Parathyroid adenoma (tissue), 2 donors: ENCODE measurements around the gene ZNF397.
A peak's percentile ranks its signal among the peaks of the same experiment; 100 is the strongest.

Experiments
- H2AFZ ChIP-seq: fragments of 300-600 bp; sonication (generic); one replicate; pipeline ENCODE4 v1.7.0; 2017; ENCODE audit warnings: antibody characterized with exemption, mild to moderate bottlenecking
- H3K27ac ChIP-seq: fragments of 300-600 bp; sonication (generic); one replicate; pipeline ENCODE4 v1.7.0; 2017
- H3K27me3 ChIP-seq: fragments of 300-600 bp; sonication (generic); one replicate; pipeline ENCODE4 v1.7.0; 2017; ENCODE audit warnings: low read length; ENCODE audit not compliant: control insufficient read depth, insufficient read depth
- H3K36me3 ChIP-seq: fragments of 300-600 bp; sonication (generic); one replicate; pipeline ENCODE4 v1.7.0; 2017; ENCODE audit warnings: low read length; ENCODE audit not compliant: control insufficient read depth, insufficient read depth
- H3K4me1 ChIP-seq: fragments of 300-600 bp; sonication (generic); one replicate; pipeline ENCODE4 v1.7.0; 2017; ENCODE audit warnings: control low read depth
- H3K4me2 ChIP-seq: fragments of 300-600 bp; sonication (generic); one replicate; pipeline ENCODE4 v1.7.0; 2017; ENCODE audit warnings: low read length
- H3K4me3 ChIP-seq: fragments of 300-600 bp; sonication (generic); one replicate; pipeline ENCODE4 v1.7.0; 2017; ENCODE audit warnings: low read depth, low read length
- H3K79me2 ChIP-seq: fragments of 300-600 bp; sonication (generic); one replicate; pipeline ENCODE4 v1.7.0; 2017; ENCODE audit warnings: control low read depth
- H3K9ac ChIP-seq: fragments of 300-600 bp; sonication (generic); one replicate; pipeline ENCODE4 v1.7.0; 2017; ENCODE audit warnings: mild to moderate bottlenecking
- H3K9me3 ChIP-seq: fragments of 300-600 bp; sonication (generic); one replicate; pipeline ENCODE4 v1.7.0; 2017; ENCODE audit warnings: low read length; ENCODE audit not compliant: control insufficient read depth
- CTCF ChIP-seq: fragments of 300-600 bp; sonication (generic); IDR thresholded peaks from one replicate; pipeline ENCODE4 v1.7.0; 2017; ENCODE audit warnings: antibody characterized with exemption, mild to moderate bottlenecking
- donor health status: primary hyperparathyroidism.

Gene ZNF397

GRCh38 chr18:35240664-35241447 lies at the start of gene ZNF397:
Gene ZNF397, plus strand, starts transcription at chr18:35241034. Its CDS starts 1,437 bp downstream, at chr18:35242471.
- no peaks in the 10 kb centered on the region for H3K27me3 ChIP-seq
- H2AFZ ChIP-seq = peak within 1 kb of the TSS; percentile 96
- peak within 1 kb of the TSS; percentile 68 for H3K9ac ChIP-seq
- H3K4me3 ChIP-seq = peak within 1 kb of the TSS; percentile 92
- H3K4me2 ChIP-seq = peak within 1 kb of the TSS; percentile 79
- TF ChIP-seq CTCF = no peak
- H3K4me1 ChIP-seq = no peaks in the 10 kb centered on the region
- H3K27ac ChIP-seq = peak within 1 kb of the TSS; percentile 97
- no peaks in the 10 kb centered on the region for H3K9me3 ChIP-seq
- H3K36me3 ChIP-seq = peaks cover 2% of the 10 kb centered on the region
- H3K79me2 ChIP-seq = peaks cover 3% of the 10 kb centered on the region

GRCh38 chr18:35191698-35192025 lies 49.2 kb upstream of the ZNF397 start:
- Histone ChIP-seq H3K79me2 (no peaks in the 10 kb centered on the region), H3K9ac (no peak overlapping the region), H2AFZ (no peak overlapping the region), H3K4me3 (no peak overlapping the region), H3K9me3 (no peaks in the 10 kb centered on the region), H3K4me1 (no peaks in the 10 kb centered on the region), H3K27ac (no peak overlapping the region), H3K27me3 (no peaks in the 10 kb centered on the region), H3K4me2 (no peak overlapping the region), H3K36me3 (no peaks in the 10 kb centered on the region)
- no peak for TF ChIP-seq CTCF

GRCh38 chr18:35192415-35192814 lies 48.4 kb upstream of the ZNF397 start:
- no peaks in the 10 kb centered on the region for H3K4me1 ChIP-seq
- H2AFZ ChIP-seq = no peak overlapping the region
- H3K4me3 ChIP-seq = no peak overlapping the region
- no peak overlapping the region for H3K9ac ChIP-seq
- H3K36me3 ChIP-seq = no peaks in the 10 kb centered on the region
- H3K79me2 ChIP-seq = no peaks in the 10 kb centered on the region
- no peak overlapping the region for H3K27ac ChIP-seq
- no peak overlapping the region for H3K4me2 ChIP-seq
- H3K27me3 ChIP-seq = no peaks in the 10 kb centered on the region
- no peaks in the 10 kb centered on the region for H3K9me3 ChIP-seq
- no peak for TF ChIP-seq CTCF

GRCh38 chr18:35193316-35193715 lies 47.5 kb upstream of the ZNF397 start:
- TF ChIP-seq CTCF = no peak
- no peaks in the 10 kb centered on the region for H3K4me1 ChIP-seq
- H3K79me2 ChIP-seq = no peaks in the 10 kb centered on the region
- H3K27ac ChIP-seq = no peak overlapping the region
- H2AFZ ChIP-seq = no peak overlapping the region
- H3K9ac ChIP-seq = no peak overlapping the region
- no peaks in the 10 kb centered on the region for H3K27me3 ChIP-seq
- no peak overlapping the region for H3K4me3 ChIP-seq
- no peaks in the 10 kb centered on the region for H3K9me3 ChIP-seq
- H3K36me3 ChIP-seq = no peaks in the 10 kb centered on the region
- H3K4me2 ChIP-seq = no peak overlapping the region

- Histone ChIP-seq H3K27me3 (no peaks in the 10 kb centered on the region), H3K4me1 (no peaks in the 10 kb centered on the region), H3K4me3 (no peak overlapping the region), H3K9me3 (no peaks in the 10 kb centered on the region), H3K4me2 (no peak overlapping the region), H2AFZ (no peak overlapping the region), H3K9ac (no peak overlapping the region), H3K79me2 (no peaks in the 10 kb centered on the region), H3K36me3 (no peaks in the 10 kb centered on the region), H3K27ac (no peak overlapping the region)
- no peak for TF ChIP-seq CTCF
Measured at GRCh38 chr18:35197296-35197695, 43.5 kb upstream of the ZNF397 start.
